ENCODE results near the gene ZNF319. TPM values are rescaled to one million over a fixed set of nuclear protein-coding genes. Genes with fewer than 3 reads are reported as not detected.

The ZNF319 gene
- total RNA-seq, 2 donors from 2014 or later = 3.3 to 4.7 TPM

DNA sequence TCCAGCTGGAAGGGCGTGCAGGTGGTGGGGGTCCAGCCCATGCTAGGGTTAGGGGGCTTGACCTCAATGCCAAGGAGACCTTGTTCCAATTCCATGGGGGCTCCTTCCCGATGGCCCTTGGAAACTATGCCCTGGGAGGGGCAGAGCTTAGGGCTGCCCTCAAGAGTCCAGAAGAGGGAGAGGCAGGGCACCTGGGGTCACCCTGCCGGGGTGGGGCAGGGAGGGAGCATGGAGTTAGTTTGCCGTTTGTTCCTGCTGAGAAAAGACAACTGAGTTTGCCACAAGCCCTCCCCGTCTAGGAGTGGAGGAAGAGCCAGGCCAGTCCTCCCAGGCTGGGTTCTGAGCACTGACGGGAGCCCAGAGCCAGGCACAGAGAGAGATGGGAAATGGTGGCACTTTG lies 46.5 kb upstream of the ZNF319 start:
- intact Hi-C loops (cut with DNase I) = no loop called here
- no peak for ATAC-seq
- no peak overlapping the region for H3K4me3 ChIP-seq
- DNase-seq = no peak
- WGBS, 2 donors = 74 to 77% methylated on average over 4 to 6 of the region's 6 CpGs
- no peak overlapping the region for H3K27ac ChIP-seq
- TF ChIP-seq, protein P1, sequence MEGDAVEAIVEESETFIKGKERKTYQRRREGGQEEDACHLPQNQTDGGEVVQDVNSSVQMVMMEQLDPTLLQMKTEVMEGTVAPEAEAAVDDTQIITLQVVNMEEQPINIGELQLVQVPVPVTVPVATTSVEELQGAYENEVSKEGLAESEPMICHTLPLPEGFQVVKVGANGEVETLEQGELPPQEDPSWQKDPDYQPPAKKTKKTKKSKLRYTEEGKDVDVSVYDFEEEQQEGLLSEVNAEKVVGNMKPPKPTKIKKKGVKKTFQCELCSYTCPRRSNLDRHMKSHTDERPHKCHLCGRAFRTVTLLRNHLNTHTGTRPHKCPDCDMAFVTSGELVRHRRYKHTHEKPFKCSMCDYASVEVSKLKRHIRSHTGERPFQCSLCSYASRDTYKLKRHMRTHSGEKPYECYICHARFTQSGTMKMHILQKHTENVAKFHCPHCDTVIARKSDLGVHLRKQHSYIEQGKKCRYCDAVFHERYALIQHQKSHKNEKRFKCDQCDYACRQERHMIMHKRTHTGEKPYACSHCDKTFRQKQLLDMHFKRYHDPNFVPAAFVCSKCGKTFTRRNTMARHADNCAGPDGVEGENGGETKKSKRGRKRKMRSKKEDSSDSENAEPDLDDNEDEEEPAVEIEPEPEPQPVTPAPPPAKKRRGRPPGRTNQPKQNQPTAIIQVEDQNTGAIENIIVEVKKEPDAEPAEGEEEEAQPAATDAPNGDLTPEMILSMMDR (IDR thresholded peaks at IDR 0.05) = no peak
- no peak for TF ChIP-seq POLR2A (IDR thresholded peaks at IDR 0.05)
- H3K27me3 ChIP-seq = no peaks in the 10 kb centered on the region
- no peaks in the 10 kb centered on the region for H3K36me3 ChIP-seq (replicated peaks in 1 of 2; ENCODE audit: insufficient read depth in 1 of 2, low read depth in 2 of 2)
- no peaks in the 10 kb centered on the region for H3K9me3 ChIP-seq
- H3K4me1 ChIP-seq = peaks cover 19% of the 10 kb centered on the region

DNA sequence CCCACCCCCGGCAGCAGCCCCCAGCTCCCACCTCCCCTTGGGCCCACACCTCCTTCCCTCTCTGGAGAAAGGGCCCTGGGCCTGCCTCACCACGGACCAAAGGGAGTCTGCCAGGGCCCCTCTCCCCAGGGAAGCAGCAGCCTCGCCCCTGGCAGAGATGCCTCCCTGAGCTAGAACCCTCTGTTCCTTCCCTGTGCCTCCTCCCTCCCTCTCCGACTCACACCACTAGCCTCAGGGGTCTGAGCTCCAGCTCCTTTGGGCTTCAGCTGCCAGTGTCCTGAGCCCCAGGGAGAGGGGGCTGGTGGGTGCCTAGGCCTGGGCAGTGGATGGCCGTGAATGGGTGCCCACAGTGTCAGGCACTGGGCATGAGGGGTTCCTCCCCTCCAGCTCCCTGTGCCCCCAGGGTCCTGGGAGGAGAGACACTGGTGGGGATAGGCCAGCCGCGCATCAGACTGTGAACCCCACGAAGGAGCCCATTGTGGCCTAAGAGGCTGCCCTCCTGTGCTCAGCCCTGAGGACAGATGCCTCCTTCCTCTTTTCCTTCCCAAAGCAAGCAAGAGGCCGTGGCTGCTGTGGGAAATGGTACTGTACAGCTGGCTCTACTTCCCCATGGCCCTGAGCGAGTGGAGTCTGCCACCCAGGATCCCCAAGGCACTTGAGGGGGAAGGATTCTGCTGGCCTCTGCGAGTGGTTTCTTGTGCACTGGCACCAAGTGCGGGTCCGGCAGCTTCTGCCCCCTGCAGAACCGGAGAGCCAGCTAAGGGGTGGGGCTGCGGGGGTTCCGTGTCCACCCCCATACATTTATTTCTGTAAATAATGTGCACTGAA lies 45.8 kb upstream of the ZNF319 start:
- intact Hi-C loops (cut with DNase I) = no loop called here
- Histone ChIP-seq H3K4me1 (peaks cover 19% of the 10 kb centered on the region), H3K27ac (no peak overlapping the region), H3K9me3 (no peaks in the 10 kb centered on the region), H3K36me3 (replicated peaks in 1 of 2; ENCODE audit: insufficient read depth in 1 of 2, low read depth in 2 of 2) (no peaks in the 10 kb centered on the region), H3K4me3 (no peak overlapping the region), H3K27me3 (no peaks in the 10 kb centered on the region)
- 87 to 88% methylated on average over 10 to 15 of the region's 16 CpGs for WGBS, 2 donors
- no peak for DNase-seq
- no peak for ATAC-seq
- TF ChIP-seq POLR2A (IDR thresholded peaks at IDR 0.05) = no peak
- TF ChIP-seq, protein P1 (IDR thresholded peaks at IDR 0.05) = no peak

GRCh38 chr16:58045096-58045495 lies 44.6 kb upstream of the ZNF319 start:
- no peak overlapping the region for H3K27ac ChIP-seq
- TF ChIP-seq POLR2A (IDR thresholded peaks at IDR 0.05) = no peak
- TF ChIP-seq, protein P1 (IDR thresholded peaks at IDR 0.05) = no peak
- peaks cover 19% of the 10 kb centered on the region for H3K4me1 ChIP-seq
- H3K9me3 ChIP-seq = no peaks in the 10 kb centered on the region
- intact Hi-C loops (cut with DNase I) = no loop called here
- DNase-seq (no peak), ATAC-seq (no peak)
- no peaks in the 10 kb centered on the region for H3K27me3 ChIP-seq
- H3K36me3 ChIP-seq (replicated peaks in 1 of 2; ENCODE audit: insufficient read depth in 1 of 2, low read depth in 2 of 2) = peaks cover 0 to 6% of the 10 kb centered on the region in 2 donors
- 90 to 93% methylated on average over 31 of the region's 31 CpGs for WGBS, 2 donors
- no peak overlapping the region for H3K4me3 ChIP-seq

DNA sequence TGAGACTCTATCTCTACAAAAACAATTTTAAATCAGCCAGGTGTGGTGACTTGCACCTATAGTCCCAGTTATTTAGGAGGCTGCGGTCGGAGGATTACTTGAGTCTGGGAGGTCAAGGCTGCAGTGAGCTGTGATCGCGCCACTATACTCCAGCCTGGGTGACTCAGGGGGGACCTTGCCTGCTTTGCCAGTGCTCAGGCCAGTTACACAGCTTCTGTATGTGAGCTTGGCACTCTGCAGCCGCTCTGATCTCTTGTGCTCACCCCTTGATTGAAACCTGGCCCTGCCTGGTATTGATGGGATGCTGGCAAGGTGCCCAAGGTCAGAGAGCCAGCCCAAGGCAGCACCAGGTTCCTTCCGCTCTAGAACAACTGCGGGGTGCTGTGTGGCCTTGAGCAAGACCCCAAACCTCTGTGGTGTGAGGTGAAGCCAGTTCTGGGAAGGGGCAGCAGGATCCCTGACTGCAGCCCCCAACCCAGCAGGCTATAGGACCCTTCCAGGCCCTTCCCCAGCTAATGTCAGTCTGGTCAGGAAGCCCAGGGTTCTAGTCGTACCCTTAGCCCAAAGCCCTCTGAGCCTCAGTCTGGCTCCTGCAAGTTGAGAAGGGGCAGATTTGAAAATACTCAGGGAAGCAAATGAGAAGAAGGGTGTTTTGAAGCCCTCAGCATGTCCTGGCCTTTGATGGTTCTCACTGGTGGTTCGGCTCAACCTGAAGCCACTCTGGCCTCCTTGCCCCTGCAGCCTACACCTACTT lies 44.0 kb upstream of the ZNF319 start:
- ATAC-seq (peak; percentile 25), DNase-seq (peak in 2 of 4 donors; percentile 23 to 46)
- no peak for TF ChIP-seq POLR2A (IDR thresholded peaks at IDR 0.05)
- TF ChIP-seq, protein P1 (IDR thresholded peaks at IDR 0.05) = no peak
- WGBS, 2 donors = 63 to 92% methylated on average over 5 to 9 of the region's 9 CpGs
- H3K9me3 ChIP-seq = no peaks in the 10 kb centered on the region
- H3K27ac ChIP-seq = peak overlapping the region in 1 of 4 donors; percentile 37
- no peaks in the 10 kb centered on the region for H3K27me3 ChIP-seq
- H3K4me3 ChIP-seq = no peak overlapping the region
- H3K36me3 ChIP-seq (replicated peaks in 1 of 2; ENCODE audit: insufficient read depth in 1 of 2, low read depth in 2 of 2) = peaks cover 0 to 7% of the 10 kb centered on the region in 2 donors
- H3K4me1 ChIP-seq = peaks cover 19% of the 10 kb centered on the region
- intact Hi-C loops (cut with DNase I) = no loop called here
